Measurements from ENCODE around the gene ADAMTS3. TPM values are rescaled to one million over a fixed set of nuclear protein-coding genes. Genes with fewer than 3 reads are reported as not detected.

Gene ADAMTS3
- total and polyA plus RNA-seq, 2 donors (not counting 3 experiments of a cell fraction or from before 2014, with no cell fraction given) = 0.37 to 1.3 TPM

GRCh38 chr4:72500214-72500613, 68.8 kb downstream of the ADAMTS3 start:
- Histone ChIP-seq H3K4me1 (ENCODE audit: control insufficient read depth, extremely low read depth, insufficient read depth, low read length) (no peaks in the 10 kb centered on the region), H3K9me3 (replicated peaks; ENCODE audit: control insufficient read depth, insufficient read depth, low read length) (no peaks in the 10 kb centered on the region), H3K9me1 (replicated peaks; ENCODE audit: control insufficient read depth, extremely low read depth, insufficient read depth, low read length) (no peaks in the 10 kb centered on the region), H3K9ac (replicated peaks; ENCODE audit: extremely low read depth, insufficient read depth, low read length) (no peak overlapping the region), H4K20me1 (replicated peaks; ENCODE audit: control insufficient read depth, extremely low read depth, insufficient read depth, low read length) (no peaks in the 10 kb centered on the region), H3K4me3 (replicated peaks in 1 of 3; ENCODE audit: insufficient read depth in 1 of 3, low read depth in 1 of 3, low read length in 3 of 3) (no peak overlapping the region), H2AFZ (ENCODE audit: low read depth, low read length) (no peak overlapping the region), H3K4me2 (ENCODE audit: insufficient read depth, low read length) (no peak overlapping the region), H3K27me3 (ENCODE audit: control insufficient read depth in 2 of 2, insufficient read depth in 2 of 2, low read length in 2 of 2) (no peaks in the 10 kb centered on the region), H3K36me3 (ENCODE audit: control insufficient read depth in 2 of 2, extremely low read depth in 1 of 2, insufficient read depth in 2 of 2, low read length in 2 of 2) (no peaks in the 10 kb centered on the region), H3K27ac (ENCODE audit: insufficient read depth, low read depth, low read length) (no peak overlapping the region), H3K79me2 (ENCODE audit: control insufficient read depth, insufficient read depth, low read length) (no peaks in the 10 kb centered on the region)
- dilution Hi-C loops (cut with MboI; ENCODE audit: extremely low pct_ligation_motif_present, low sequenced_read_pairs) (no loop called here), intact Hi-C loops (cut with micrococcal nuclease) (no loop called here)
- BruUV-seq (replicated peaks) = no TSS peak
- no peak for TF ChIP-seq GATA2 (IDR thresholded peaks at IDR 0.05; ENCODE audit: insufficient read depth, insufficient read length, low read depth, low read length)
- no peak for TF ChIP-seq POLR2AphosphoS5 (IDR thresholded peaks at IDR 0.05; ENCODE audit: insufficient read depth, low read depth, low read length)
- no peak for TF ChIP-seq CTCF (IDR thresholded peaks at IDR 0.05; ENCODE audit: extremely low read depth in 1 of 2, insufficient read depth in 1 of 2, low read depth in 1 of 2, low read length in 2 of 2)
- TF ChIP-seq MAX (IDR thresholded peaks at IDR 0.05; ENCODE audit: insufficient read depth, insufficient read length) = no peak
- TF ChIP-seq EZH2 (IDR thresholded peaks at IDR 0.05; ENCODE audit: borderline replicate concordance, low read depth, low read length, severe bottlenecking) = no peak
- no peak for TF ChIP-seq POLR2A (IDR thresholded peaks at IDR 0.05; ENCODE audit: low read depth, low read length)
- TF ChIP-seq JUN (IDR thresholded peaks at IDR 0.05; ENCODE audit: borderline replicate concordance, insufficient read depth, insufficient read length, low read depth) = no peak
- no peak for TF ChIP-seq FOS (IDR thresholded peaks at IDR 0.05; ENCODE audit: borderline replicate concordance, insufficient read depth, low read length)
- TF ChIP-seq MYC (IDR thresholded peaks at IDR 0.05; ENCODE audit: low read depth, low read length) = no peak
- no peak for DNase-seq (ENCODE audit: low read depth, low spot score)
- ChIA-PET POLR2A (no interaction called here), CTCF (interaction anchor here (1.8 to 3.9 kb wide), 2 partner anchors 173 to 200 kb away, joined by 5 to 13 read pairs; no protein-coding TSS in a partner anchor)
- peak; percentile 4 for FAIRE-seq
